WTC11 (cell line): ENCODE results near the gene PAXIP1. TPM values are rescaled to one million over a fixed set of nuclear protein-coding genes. Genes with fewer than 3 reads are reported as not detected.

ENCODE experiments used
- ATAC-seq: fragments of 200-7000 bp; cut with Tn5 transposase; 2 replicates; pipeline ENCODE4 v1.10.0; 2021; ENCODE audit warnings: mild to moderate bottlenecking, moderate library complexity
- CTCF ChIA-PET: fragments of 300-600 bp; sonication (Branson Sonifier 250); formaldehyde crosslinking; loops from one replicate; lab custom pipeline; 2021; ENCODE audit warnings: antibody characterized with exemption; lab: Charles Lee
- POLR2A ChIA-PET: fragments of 350-600 bp; sonication (Branson Sonifier 250); formaldehyde crosslinking; loops from one replicate; lab custom pipeline; 2021; ENCODE audit warnings: antibody characterized with exemption; lab: Charles Lee
- DNase-seq: peaks from one replicate; pipeline ENCODE4 v3.0.0; 2021; ENCODE audit warnings: low spot score
- H3K27ac Mint-ChIP-seq: 2 replicates; pipeline ENCODE4 v1.8.0; 2021; ENCODE audit warnings: mixed read lengths
- H3K27me3 Mint-ChIP-seq: 2 replicates; pipeline ENCODE4 v1.8.0; 2021; ENCODE audit warnings: low read depth, mild to moderate bottlenecking, moderate library complexity, mixed read lengths
- H3K36me3 Mint-ChIP-seq: 2 replicates; pipeline ENCODE4 v1.8.0; 2021; ENCODE audit warnings: mixed read lengths
- H3K4me1 Mint-ChIP-seq: 2 replicates; pipeline ENCODE4 v1.8.0; 2022; ENCODE audit warnings: mixed read lengths
- H3K4me3 Mint-ChIP-seq: 2 replicates; pipeline ENCODE4 v1.8.0; 2021; ENCODE audit warnings: mild to moderate bottlenecking, moderate library complexity, mixed read lengths
- H3K9me3 Mint-ChIP-seq: 2 replicates; pipeline ENCODE4 v1.8.0; 2021; ENCODE audit warnings: mixed read lengths
- AR ChIP-seq: fragments of 250-450 bp; sonication (Bioruptor Pico); IDR thresholded peaks from 2 replicates; pipeline ENCODE4 v1.9.0; 2021; ENCODE audit warnings: mild to moderate bottlenecking
- CBFB ChIP-seq: sonication (generic); formaldehyde crosslinking; IDR thresholded peaks from 2 replicates; pipeline ENCODE4 v1.8.1; 2022; ENCODE audit warnings: mild to moderate bottlenecking, low read depth, missing genetic modification reagents
- CDX4 ChIP-seq: fragments of 250-450 bp; sonication (Bioruptor Pico); IDR thresholded peaks from 2 replicates; pipeline ENCODE4 v1.9.0; 2021; ENCODE audit warnings: moderate library complexity, mild to moderate bottlenecking, inconsistent platforms, borderline replicate concordance
- E2F5 ChIP-seq: sonication (generic); formaldehyde crosslinking; IDR thresholded peaks from 2 replicates; pipeline ENCODE4 v1.8.1; 2022; ENCODE audit warnings: mild to moderate bottlenecking, moderate library complexity, missing genetic modification reagents
- ERG ChIP-seq: fragments of 250-450 bp; sonication (Bioruptor Pico); IDR thresholded peaks from 2 replicates; pipeline ENCODE4 v1.8.0; 2021; ENCODE audit warnings: mild to moderate bottlenecking
- ESRRA ChIP-seq: sonication (generic); formaldehyde crosslinking; IDR thresholded peaks from 2 replicates; pipeline ENCODE4 v1.8.1; 2022; ENCODE audit warnings: mild to moderate bottlenecking, missing genetic modification reagents, borderline replicate concordance
- ETV6 ChIP-seq: sonication (generic); formaldehyde crosslinking; IDR thresholded peaks from 2 replicates; pipeline ENCODE4 v1.8.1; 2022; ENCODE audit warnings: mild to moderate bottlenecking, missing genetic modification reagents
- FOXK1 ChIP-seq: sonication (generic); formaldehyde crosslinking; IDR thresholded peaks from 2 replicates; pipeline ENCODE4 v1.8.0; 2022; ENCODE audit warnings: mild to moderate bottlenecking, moderate library complexity, missing genetic modification reagents
- FOXP4 ChIP-seq: sonication (generic); formaldehyde crosslinking; IDR thresholded peaks from 2 replicates; pipeline ENCODE4 v1.8.0; 2022; ENCODE audit warnings: mild to moderate bottlenecking, missing genetic modification reagents
- MYBL2 ChIP-seq: sonication (generic); formaldehyde crosslinking; IDR thresholded peaks from 2 replicates; pipeline ENCODE4 v1.8.1; 2023; ENCODE audit warnings: mild to moderate bottlenecking, moderate library complexity, missing genetic modification reagents
- NFATC4 ChIP-seq: fragments of 250-450 bp; sonication (Bioruptor Pico); IDR thresholded peaks from 2 replicates; pipeline ENCODE4 v1.9.0; 2021; ENCODE audit warnings: mild to moderate bottlenecking
- NFYB ChIP-seq: sonication (generic); formaldehyde crosslinking; conservative IDR thresholded peaks from 2 replicates; pipeline ENCODE4 v1.8.0; 2022; ENCODE audit warnings: low read depth, missing genetic modification reagents
- OVOL2 ChIP-seq: fragments of 250-450 bp; sonication (Bioruptor Pico); IDR thresholded peaks from 2 replicates; pipeline ENCODE4 v1.9.0; 2021; ENCODE audit warnings: mild to moderate bottlenecking, borderline replicate concordance
- RELA ChIP-seq: sonication (generic); formaldehyde crosslinking; IDR thresholded peaks from 2 replicates; pipeline ENCODE4 v1.8.1; 2022; ENCODE audit warnings: missing genetic modification reagents, mild to moderate bottlenecking, borderline replicate concordance
- RORB ChIP-seq: fragments of 250-450 bp; sonication (Bioruptor Pico); IDR thresholded peaks from 2 replicates; pipeline ENCODE4 v1.9.0; 2021; ENCODE audit warnings: mild to moderate bottlenecking
- SMAD4 ChIP-seq: sonication (generic); formaldehyde crosslinking; IDR thresholded peaks from 2 replicates; pipeline ENCODE4 v1.8.0; 2022; ENCODE audit warnings: mild to moderate bottlenecking, missing genetic modification reagents
- SOX15 ChIP-seq: fragments of 250-450 bp; sonication (Bioruptor Pico); IDR thresholded peaks from 2 replicates; pipeline ENCODE4 v1.9.0; 2021; ENCODE audit warnings: mild to moderate bottlenecking
- TCF7 ChIP-seq: sonication (generic); formaldehyde crosslinking; IDR thresholded peaks from 2 replicates; pipeline ENCODE4 v1.8.0; 2022; ENCODE audit warnings: mild to moderate bottlenecking, low read depth, missing genetic modification reagents, moderate library complexity
- TEAD4 ChIP-seq: sonication (generic); formaldehyde crosslinking; IDR thresholded peaks from 2 replicates; pipeline ENCODE4 v1.8.0; 2022; ENCODE audit warnings: mild to moderate bottlenecking, missing genetic modification reagents
- ZNF138 ChIP-seq: sonication (generic); formaldehyde crosslinking; conservative IDR thresholded peaks from 2 replicates; pipeline ENCODE4 v1.8.1; 2022; ENCODE audit warnings: mild to moderate bottlenecking, moderate library complexity, missing genetic modification reagents
- ZNF416 ChIP-seq: fragments of 250-450 bp; sonication (Bioruptor Pico); IDR thresholded peaks from 2 replicates; pipeline ENCODE4 v1.9.0; 2021; ENCODE audit warnings: mild to moderate bottlenecking, inconsistent platforms
- ZNF423 ChIP-seq: fragments of 250-450 bp; sonication (Bioruptor Pico); IDR thresholded peaks from 2 replicates; pipeline ENCODE4 v2.1.2; 2022; ENCODE audit warnings: mild to moderate bottlenecking, moderate library complexity
- ZNF532 ChIP-seq: fragments of 250-450 bp; sonication (Bioruptor Pico); IDR thresholded peaks from 2 replicates; pipeline ENCODE4 v1.9.0; 2021; ENCODE audit warnings: mild to moderate bottlenecking, borderline replicate concordance
- total RNA-seq: library from RNA; stranded (reverse); gene quantifications from 3 replicates; pipeline ENCODE4 v1.2.3, GENCODE V29; 2021

Gene PAXIP1
- total RNA-seq, 1 experiment from 2014 or later: 34.1 TPM

GRCh38 chr7:154910977-154911376, 91.9 kb downstream of the PAXIP1 start:
- Mint-ChIP-seq H3K27ac (no peak overlapping the region), H3K4me3 (no peak overlapping the region), H3K27me3 (peaks cover 44% of the 10 kb centered on the region), H3K4me1 (peaks cover 4% of the 10 kb centered on the region), H3K36me3 (peaks cover 37% of the 10 kb centered on the region), H3K9me3 (peaks cover 43% of the 10 kb centered on the region)
- ChIA-PET POLR2A (no interaction called here), CTCF (no interaction called here)
- ATAC-seq (no peak), DNase-seq (no peak)
- TF ChIP-seq E2F5 (CRISPR knock-in tag): no peak
- no peak for TF ChIP-seq ETV6
- no peak for TF ChIP-seq SOX15
- TF ChIP-seq MYBL2 (CRISPR knock-in tag): no peak
- TF ChIP-seq TCF7: no peak
- no peak for TF ChIP-seq FOXK1 (CRISPR knock-in tag)
- TF ChIP-seq ZNF532 (CRISPR knock-in tag): no peak
- TF ChIP-seq RELA (CRISPR knock-in tag): no peak
- TF ChIP-seq SMAD4: no peak
- no peak for TF ChIP-seq ZNF416 (CRISPR knock-in tag)
- no peak for TF ChIP-seq FOXP4 (CRISPR knock-in tag)
- TF ChIP-seq OVOL2 (CRISPR knock-in tag): no peak
- TF ChIP-seq ZNF423 (CRISPR knock-in tag): no peak
- no peak for TF ChIP-seq NFYB (CRISPR knock-in tag)
- no peak for TF ChIP-seq ERG (CRISPR knock-in tag)
- no peak for TF ChIP-seq ESRRA (CRISPR knock-in tag)
- no peak for TF ChIP-seq CBFB (CRISPR knock-in tag)
- TF ChIP-seq RORB (CRISPR knock-in tag): no peak
- TF ChIP-seq ZNF138 (CRISPR knock-in tag): no peak

- no peak for ATAC-seq
- CTCF ChIA-PET: no interaction called here
- peaks cover 4% of the 10 kb centered on the region for H3K4me1 Mint-ChIP-seq
These were observed 92.8 kb downstream of the PAXIP1 start for GRCh38 chr7:154910125-154910524.

More at GRCh38 chr7:154910125-154910524, 92.8 kb downstream of the PAXIP1 start:
- peaks cover 52% of the 10 kb centered on the region for H3K9me3 Mint-ChIP-seq
- TF ChIP-seq RORB (CRISPR knock-in tag) (no peak), TEAD4 (CRISPR knock-in tag) (no peak), AR (CRISPR knock-in tag) (no peak), FOXP4 (CRISPR knock-in tag) (no peak), CDX4 (CRISPR knock-in tag) (no peak), NFATC4 (no peak)
- H3K36me3 Mint-ChIP-seq: peaks cover 43% of the 10 kb centered on the region
- no peak overlapping the region for H3K27ac Mint-ChIP-seq
- no peak for DNase-seq
- H3K27me3 Mint-ChIP-seq: peaks cover 44% of the 10 kb centered on the region
- POLR2A ChIA-PET: no interaction called here
- H3K4me3 Mint-ChIP-seq: no peak overlapping the region
